ENCODE measurements around the gene OAS1. TPM values are rescaled to one million over a fixed set of nuclear protein-coding genes. Genes with fewer than 3 reads are reported as not detected.

OAS1 gene
- total RNA-seq, 2 experiments from 2014 or later = 138 to 141 TPM

- Mint-ChIP-seq H3K9me3 (no peaks in the 10 kb centered on the region), H3K27ac (no peak overlapping the region), H3K36me3 (peaks cover 76% of the 10 kb centered on the region), H3K4me1 (peaks cover 8% of the 10 kb centered on the region), H3K4me3 (no peak overlapping the region), H3K27me3 (no peaks in the 10 kb centered on the region)
- DNase-seq (no peak), ATAC-seq (ENCODE audit: low read depth) (no peak)
- POLR2A ChIA-PET = interaction anchor here (2.7 kb wide), 1 partner anchor 13 kb away, joined by 14 read pairs; the partner anchor contains the start of gene OAS2
Measured at GRCh38 chr12:112965643-112966042, 58.9 kb downstream of the OAS1 start.

- Mint-ChIP-seq H3K27me3 (no peaks in the 10 kb centered on the region), H3K9me3 (no peaks in the 10 kb centered on the region), H3K4me3 (no peak overlapping the region), H3K36me3 (peaks cover 76% of the 10 kb centered on the region), H3K27ac (no peak overlapping the region), H3K4me1 (peaks cover 4% of the 10 kb centered on the region)
- DNase-seq = no peak
- ATAC-seq (ENCODE audit: low read depth) = no peak
- POLR2A ChIA-PET = interaction anchor here (1.0 to 2.7 kb wide), 2 partner anchors 11 to 60 kb away, joined by 3 to 14 read pairs; partner anchors contain the start of genes OAS1 and OAS2
Measured at GRCh38 chr12:112967306-112967705, 60.5 kb downstream of the OAS1 start.

GRCh38 chr12:112967858-112968257 lies 61.1 kb downstream of the OAS1 start:
- no peaks in the 10 kb centered on the region for H3K9me3 Mint-ChIP-seq
- DNase-seq (no peak), ATAC-seq (ENCODE audit: low read depth) (no peak)
- H3K4me1 Mint-ChIP-seq = peaks cover 4% of the 10 kb centered on the region
- POLR2A ChIA-PET = interaction anchor here (1.0 to 2.7 kb wide), 3 partner anchors 11 to 61 kb away, joined by 3 to 14 read pairs (median 13); partner anchors contain the start of genes OAS1 and OAS2
- no peak overlapping the region for H3K4me3 Mint-ChIP-seq
- peaks cover 72% of the 10 kb centered on the region for H3K36me3 Mint-ChIP-seq
- no peaks in the 10 kb centered on the region for H3K27me3 Mint-ChIP-seq
- H3K27ac Mint-ChIP-seq = peak overlapping the region; percentile 30

Other genes starting within 250 kb of the OAS1 start
- not detected for gene RPH3A, start 115.2 kb upstream of the OAS1 start, total RNA-seq
- 100 to 1,000 TPM; 221 to 222 TPM for gene OAS3, start 31.5 kb downstream of the OAS1 start, total RNA-seq
- gene OAS2, start 71.6 kb downstream of the OAS1 start, total RNA-seq = 100 to 1,000 TPM; 244 to 245 TPM
- under 1 TPM; 0.55 to 0.57 TPM for gene DTX1, start 149.8 kb downstream of the OAS1 start, total RNA-seq
- gene RASAL1, start 228.8 kb downstream of the OAS1 start, total RNA-seq = 1 to 10 TPM; 1.0 to 2.3 TPM
- gene CFAP73, start 242.8 kb downstream of the OAS1 start, total RNA-seq = under 1 TPM; 0.55 to 0.65 TPM

Measured in activated naive CD8-positive, alpha-beta T cell treated with anti-CD3 and anti-CD28 coated beads, Interleukin-2, amount 10 ng/mL, durations not matched to agents 7 days and 5 days (primary cell).